Cerebellar cortex (tissue), 1 donor: Measurements from ENCODE around the gene RGS10.

Source experiments
- DNase-seq: peaks from one replicate; pipeline ENCODE4 v3.0.0-alpha.2; 2015; ENCODE audit warnings: low spot score

The RGS10 gene

DNA sequence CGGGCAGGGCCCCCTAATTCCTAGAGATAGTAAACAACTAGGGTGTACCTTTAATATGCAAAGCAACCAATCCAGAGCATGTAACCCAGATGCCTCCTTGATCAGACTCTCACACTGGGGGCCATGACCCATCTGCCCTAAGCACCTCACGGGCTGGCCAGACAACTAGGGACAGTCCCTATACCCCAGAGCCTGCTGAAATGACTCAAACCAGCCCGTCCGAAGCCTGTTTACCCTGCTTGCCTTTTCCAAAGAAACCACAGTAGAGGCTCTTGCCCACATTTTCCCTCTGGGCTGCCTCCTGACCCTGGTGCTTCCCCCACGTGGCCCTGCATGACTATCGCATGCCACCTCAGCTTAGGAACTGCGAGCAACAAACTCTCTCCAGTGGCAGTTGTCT, 46.2 kb downstream of the RGS10 start:
- DNase-seq = no peak

DNA sequence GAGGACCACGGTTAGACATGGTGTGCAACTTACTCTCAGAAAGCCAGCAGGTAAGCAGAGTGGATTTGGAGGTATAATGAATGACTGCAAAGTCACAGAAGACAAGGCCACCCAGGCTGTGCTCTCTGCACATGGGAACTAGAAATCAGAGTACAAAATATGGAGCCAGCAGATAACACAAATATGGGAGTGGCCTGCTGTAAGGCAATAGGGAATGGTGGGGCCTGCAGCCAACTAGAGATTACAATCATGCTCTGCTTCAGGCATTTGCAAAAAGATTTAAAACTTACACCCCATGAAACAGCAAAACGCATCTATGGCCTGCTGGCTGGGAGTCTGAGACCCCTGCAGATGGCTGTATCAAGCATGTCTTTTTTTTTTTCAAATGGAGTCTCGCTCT, 47.0 kb downstream of the RGS10 start:
- DNase-seq = no peak

DNA sequence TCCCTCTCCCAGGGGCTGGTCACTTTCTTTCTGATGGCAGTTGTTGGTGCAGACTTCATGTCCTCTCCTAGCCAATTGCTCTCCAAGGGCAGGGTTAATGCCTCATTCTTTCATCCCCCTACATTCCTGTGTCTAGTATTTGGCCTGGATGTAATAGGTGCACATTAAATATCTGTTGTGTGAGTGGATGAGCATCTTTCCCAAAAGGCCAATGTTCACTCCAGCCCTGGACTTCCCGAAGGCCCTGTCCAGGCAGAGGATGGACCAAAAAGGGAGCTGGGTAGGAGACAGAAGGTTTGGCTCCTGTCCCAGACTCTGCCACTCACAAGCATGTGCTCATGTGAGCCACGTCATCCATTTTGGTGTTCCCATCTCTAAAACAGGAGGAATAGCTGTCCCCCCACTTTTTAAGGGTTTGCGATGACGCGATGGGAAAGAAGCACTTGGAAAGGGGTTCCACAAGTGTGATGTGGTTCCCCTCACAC, 47.5 kb downstream of the RGS10 start:
- DNase-seq = no peak

DNA sequence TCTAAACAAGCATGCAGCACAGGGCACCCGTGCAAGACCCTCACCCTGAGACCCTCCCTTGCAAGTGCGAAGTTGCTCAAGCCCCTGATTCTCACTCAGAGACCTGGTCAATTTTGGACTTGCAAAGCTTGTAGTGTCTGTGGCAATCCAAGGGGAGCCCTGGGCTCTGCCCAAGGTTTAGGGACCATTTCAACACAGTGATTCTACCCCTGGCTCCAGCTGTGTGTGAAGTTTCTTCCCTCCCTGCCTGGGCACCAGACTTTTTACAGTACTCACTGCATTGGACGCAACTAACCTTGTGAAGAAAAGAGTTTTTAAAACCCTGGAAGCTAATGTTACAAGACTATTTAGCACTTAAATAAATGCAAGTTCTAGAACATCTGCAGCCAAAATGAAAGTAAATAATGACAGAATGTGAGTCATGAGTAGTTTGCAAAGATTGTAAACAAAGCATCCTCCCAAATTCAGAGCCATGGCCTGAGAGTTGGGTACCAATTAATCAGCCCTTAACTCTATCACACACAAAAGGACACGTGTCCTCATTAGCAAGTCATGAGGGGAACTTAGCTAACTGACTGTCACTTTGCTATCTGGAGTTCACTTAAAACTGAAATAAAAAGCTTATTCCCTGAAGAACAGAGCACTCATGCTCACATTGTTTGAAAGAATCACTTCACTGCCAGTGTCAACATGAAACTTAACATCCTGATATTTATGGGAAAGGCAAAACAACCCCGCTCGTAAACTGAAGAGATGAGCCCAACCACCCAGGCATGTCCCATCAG, 48.1 kb downstream of the RGS10 start:
- no peak for DNase-seq

DNA sequence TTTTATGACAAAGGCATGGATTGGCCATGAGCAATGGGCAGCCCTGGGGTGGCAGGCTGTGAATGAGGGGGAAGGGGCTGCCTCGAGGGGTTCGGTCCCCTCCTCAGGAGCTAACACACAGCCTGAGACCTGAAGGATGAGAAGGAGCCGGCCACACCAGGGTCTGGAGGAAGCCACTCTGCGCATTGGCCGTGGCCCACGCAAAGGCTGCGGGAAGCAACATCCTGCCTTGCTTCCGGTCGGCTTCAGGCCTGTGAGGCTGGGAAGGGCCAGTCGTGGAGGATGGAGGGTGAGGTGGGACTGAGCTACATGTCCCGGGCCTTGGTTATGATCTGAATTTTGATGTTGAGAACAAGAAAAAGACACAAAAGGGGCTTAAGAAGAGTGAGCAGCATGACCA, 49.4 kb downstream of the RGS10 start:
- DNase-seq = no peak

DNA sequence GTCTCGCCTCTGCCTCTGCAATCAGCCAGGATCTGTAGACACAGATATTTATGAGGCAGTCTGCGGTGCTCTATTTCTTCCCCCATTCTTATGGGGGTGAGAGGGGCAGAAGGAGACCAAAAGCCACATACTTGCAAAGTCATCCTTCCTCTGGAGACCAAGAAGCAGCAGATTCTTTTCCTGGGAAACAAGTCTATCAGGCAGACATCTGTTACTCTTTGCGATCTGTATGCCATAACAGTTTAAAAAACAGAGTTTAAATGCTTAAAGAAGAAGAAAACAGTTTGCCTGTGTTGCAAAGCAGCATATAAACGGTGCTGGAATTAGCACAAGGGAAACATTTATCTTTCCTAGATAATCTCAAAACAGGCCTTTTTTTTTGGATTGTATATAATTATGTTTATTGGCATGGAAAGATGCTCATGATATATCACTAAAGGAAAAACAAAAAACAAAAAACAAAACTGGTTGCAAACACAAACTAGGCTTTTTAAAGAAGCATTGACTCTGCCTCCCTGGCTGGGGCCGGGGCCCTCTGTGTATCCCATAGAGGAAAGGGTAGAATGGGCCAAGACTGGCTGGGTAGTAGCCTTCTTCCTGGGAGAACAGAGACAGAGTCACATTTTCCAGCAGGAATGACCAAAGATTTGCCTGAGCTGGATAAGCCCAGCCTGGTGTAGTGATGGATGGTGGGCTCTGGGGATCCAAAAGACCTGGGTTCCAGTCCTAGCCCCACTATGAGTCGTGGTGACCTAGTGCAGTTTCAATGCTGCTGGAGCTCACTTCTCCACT, 50.4 kb downstream of the RGS10 start:
- DNase-seq = no peak

DNA sequence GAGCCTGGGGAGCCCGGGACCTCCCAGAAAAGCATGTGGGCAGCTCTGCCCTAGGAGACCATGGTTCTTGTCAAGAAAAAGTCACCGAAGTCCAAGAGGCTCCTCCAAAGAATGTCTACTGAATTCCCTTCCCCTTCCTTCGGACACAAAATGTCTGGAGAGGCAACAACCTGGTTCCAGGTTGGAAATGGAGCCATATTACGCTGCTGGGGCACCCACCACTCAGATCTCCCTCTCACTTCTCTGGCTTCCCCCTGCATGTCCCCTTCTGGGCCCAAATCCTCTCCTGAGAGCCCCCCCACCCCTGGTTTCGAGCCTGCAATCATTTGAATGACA, 52.6 kb downstream of the RGS10 start:
- DNase-seq = no peak

DNA sequence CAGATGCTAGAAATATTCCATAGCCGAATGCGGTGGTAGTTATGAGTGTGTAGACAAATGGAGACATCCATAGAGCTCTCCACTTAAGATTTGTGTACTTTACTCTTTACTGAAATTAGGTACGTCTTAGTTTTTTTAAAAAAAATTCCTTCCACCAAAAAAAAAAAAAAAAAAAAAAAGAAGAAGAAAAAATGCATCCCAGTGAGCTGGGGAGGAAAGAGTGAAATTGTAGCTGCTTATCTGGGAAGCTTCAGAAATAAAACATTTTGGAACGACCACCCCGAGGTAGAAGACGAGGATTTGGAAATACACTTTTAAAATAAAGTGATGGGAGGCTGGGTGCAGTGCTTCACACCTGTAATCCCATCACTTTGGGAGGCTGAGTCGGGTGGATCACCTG, 53.8 kb downstream of the RGS10 start:
- no peak for DNase-seq

DNA sequence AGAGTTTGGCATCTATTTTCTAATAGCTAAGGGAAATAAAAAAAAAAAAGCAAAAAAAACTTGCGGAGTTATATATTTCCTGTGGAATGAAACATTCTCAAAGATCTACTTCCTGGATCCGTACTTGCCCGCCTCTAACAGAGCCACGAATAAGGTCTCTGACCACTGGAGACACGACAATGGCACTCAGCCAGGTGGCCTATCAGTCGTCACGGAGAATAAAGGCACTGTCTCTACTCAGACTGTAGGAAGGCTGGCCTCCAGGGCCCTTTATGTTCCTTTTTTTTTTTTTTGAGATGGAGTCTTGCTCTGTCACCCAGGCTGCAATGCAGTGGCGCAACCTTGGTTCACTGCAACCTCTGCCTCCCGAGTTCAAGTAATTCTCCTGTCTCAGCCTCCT, 58.7 kb downstream of the RGS10 start:
- no peak for DNase-seq

DNA sequence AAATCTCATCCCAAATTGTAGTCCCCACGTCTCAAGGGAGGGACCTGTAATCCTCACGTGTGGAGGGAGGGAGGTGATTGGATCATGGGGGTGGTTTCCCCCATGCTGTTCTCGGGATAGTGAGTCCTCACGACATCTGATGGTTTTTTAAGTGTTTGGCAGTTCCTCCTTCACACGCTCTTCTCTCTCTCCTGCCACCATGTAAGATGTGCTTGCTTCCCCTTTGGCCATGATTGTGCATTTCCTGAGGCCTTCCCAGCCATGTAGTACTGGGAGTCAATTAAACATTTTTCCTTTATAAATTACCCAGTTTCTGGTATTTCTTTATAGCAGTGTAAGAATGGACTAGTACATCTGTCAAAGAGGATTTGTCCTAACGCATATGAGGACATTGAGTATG, 59.5 kb downstream of the RGS10 start:
- DNase-seq = no peak

DNA sequence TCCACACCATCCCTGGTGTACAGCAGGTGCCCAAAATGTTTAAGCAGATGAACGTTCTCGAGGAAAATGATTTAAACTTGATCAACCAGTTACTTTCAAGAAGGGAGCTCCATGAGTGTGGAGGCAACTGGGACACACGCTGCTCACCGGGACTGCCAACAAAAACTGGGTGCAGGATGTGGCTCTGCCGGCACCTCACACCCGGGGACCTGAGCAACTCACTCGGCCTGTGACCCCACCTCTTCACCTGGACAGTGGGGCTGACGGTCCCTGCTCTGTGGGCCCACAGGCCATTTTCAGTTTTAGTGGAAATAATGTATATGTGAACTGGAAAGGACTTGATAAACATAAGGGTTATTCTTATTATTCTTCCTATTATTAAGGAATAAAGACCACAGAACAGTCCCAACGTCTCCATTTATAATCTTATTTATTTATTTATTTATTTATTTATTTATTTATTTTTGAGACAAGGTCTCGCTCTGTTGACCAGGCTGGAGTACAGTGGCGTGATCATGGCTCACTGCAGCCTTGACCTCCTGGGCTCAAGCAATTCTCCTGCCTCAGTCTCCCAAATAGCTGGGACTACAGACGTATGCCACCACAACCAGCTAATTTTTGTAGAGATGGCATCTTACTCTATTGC, 60.6 kb downstream of the RGS10 start:
- no peak for DNase-seq

DNA sequence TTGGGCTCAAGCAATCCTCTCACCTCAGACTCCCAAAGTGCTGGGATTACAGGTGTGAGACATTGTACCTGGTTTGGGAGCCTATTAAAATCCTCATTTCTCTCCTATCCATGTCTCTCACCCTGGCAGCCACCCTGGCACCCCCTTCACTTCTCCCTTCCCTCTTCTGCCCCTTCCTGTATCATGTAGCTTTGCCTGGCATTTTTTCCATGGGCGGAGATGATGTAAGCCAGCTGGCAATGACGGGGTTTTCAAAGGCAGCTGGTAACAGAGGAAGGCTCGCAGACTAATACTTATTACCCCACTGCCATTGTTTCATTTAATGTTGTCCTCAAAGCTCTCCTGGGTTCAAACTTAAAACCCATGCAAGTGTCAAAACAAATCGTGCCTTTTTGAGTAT, 61.9 kb downstream of the RGS10 start:
- no peak for DNase-seq

DNA sequence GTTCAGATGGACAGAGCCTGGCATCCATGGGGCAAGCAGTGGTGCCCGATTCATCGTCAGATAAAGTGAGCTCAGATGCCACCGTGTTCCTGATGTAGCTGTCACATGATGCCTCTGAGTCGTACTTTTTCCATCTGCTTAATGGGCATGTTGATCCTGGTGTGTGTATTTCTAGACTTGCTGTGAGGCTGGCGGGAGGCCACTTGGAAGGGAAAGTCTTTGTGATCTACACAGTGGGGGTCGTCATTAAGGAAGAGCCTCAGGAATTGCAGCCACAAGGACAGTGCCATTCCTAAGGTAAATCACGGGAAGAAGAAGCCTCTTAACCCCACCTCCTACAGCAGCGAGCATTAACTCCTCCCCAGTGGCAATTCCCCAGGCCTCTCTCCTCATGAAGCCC, 63.0 kb downstream of the RGS10 start:
- DNase-seq = no peak

DNA sequence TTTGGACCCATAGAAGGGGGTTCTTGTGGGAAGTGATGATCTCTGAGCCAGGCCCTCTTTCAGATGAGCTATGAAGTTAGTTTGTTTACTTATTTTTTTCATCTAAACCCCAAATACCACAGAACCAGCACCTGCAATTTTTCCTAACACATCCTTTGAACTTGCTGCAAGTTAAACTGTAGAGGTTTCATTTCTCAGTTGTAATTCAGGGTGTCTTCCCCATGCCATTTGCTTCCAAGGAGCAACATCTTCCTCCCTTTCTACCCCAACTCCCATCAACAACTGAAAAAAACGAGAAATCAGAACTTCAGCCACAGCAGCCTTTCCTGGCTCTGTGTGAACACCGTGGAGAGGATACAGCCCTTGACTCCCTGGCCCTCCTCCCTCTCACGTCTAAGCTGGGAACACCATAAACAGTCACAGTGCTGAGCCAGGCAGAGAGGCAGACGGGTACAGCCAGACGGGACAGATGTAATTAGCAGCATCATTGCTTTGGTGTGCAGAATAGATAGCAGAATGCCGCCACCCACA, 63.6 kb downstream of the RGS10 start:
- DNase-seq = no peak

DNA sequence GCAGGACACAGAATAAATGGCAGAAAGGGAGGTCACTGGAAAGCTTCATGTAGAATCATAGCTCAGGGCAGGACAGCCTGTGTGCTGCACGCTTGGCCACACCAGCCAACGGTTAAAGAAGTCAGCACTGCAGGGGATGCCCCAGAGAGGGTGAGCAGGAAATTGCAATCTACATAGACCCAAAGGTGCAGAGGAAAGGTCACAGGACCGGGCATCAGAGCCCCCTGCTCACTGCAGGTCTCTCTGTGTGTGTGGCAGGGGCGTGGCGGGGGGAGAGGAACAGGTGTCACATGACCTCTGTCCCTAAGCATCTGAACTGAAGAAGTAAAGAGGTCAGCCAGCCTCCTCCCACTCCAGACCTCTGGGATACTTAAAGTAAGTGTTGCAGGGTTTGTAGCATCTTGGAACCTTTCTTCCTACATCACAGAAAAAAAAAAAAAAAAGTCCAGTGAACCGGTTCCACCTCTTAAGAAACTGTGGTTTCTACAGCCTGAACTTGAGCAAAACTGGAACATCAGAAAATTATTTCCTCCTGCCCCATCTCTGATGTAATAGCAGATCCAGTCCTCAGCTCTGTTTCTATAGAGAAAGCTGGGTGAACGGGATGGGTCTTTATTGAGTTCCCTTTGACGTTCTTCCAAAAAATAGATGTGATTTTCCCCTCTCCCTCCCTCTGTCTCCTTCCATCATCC, 64.3 kb downstream of the RGS10 start:
- no peak for DNase-seq

DNA sequence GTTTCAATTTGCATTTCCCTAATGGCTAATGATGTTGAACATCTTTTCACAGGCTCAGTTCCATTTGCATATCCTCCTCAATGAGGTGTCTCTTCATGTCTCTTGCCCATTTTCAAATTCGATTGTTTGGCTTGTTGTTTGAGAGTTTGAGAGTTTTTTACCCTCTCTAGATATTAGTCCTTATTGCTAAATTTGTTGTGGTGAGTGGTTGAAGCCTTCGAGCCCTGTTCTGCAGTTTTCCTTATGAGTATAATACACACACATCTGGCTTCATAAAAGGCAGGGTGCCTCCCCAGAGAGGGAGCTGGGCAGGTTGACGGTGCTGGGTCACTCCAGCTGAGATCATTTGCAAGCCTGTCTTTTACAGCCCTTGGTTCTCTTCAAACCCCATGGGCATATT, 65.1 kb downstream of the RGS10 start:
- DNase-seq = no peak

DNA sequence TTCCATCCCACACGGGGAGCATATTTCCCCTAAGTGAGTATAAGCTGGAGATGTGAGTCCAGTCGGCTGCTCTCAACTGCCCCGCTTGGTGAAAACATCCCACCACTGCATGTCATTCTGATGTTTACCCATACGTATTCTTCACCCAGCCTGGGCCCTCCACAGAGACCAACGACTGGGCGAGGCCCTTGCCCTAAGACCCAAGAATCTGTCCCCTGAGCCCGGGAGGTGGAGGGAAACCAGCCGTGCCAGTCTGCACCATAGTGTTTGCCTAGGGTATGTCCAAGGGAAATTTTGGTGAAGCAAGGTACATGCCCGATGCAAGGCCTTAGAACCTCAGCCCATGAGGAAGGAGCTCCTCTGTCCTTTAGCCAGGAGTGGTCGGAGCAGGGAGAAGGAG, 67.9 kb downstream of the RGS10 start:
- DNase-seq = no peak

DNA sequence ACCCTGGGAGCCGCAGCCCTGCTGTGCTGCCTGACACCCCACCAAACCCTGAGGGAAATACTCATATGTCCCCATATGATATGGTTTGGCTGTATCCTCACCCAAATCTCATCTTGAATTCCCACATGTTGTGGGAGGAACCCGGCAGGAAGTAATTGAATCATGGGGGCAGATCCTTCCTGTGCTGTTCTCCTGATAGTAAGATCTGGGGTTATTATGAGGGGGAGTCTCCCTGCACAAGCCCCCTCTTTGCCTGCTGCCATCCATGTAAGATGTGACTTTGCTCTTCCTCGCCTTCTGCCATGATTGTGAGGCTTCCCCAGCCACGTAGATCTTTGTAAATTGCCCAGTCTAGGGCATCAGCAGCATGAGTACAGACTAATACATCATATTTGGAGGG, 68.7 kb downstream of the RGS10 start:
- DNase-seq = no peak

DNA sequence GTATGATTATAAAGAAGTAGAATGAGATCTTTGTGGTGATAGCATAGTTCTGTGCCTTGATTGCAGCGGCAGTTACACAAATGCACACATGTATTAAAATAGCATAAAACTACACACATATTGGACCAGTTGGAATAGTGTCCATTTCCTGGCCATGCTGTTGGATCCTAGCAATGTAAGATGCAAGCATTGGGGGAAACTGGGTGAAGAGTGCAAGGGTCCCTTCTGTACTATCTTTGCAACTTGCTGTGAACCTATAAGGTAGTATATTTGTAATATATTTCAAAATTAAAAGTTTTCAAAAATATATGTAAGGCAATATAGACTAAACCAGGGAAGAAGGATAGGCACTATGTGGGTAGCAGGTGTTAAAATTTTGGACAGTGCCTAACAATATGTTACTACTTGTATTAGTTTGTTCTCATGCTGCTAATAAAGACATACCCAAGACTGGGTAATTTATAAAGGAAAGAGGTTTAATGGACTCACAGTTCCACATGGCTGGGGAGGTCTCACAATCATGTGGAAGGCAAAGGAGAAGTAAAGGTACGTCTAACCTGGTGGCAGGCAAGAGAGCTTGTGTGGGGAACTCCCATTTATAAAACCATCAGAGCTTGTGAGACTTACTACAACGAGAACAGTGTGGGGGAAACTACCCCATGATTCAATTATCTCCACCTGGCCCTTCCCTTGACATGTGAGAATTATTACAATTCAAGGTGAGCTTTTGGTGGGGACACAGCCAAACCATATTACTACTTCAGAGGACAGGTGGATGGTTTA, 71.4 kb downstream of the RGS10 start:
- DNase-seq = no peak

DNA sequence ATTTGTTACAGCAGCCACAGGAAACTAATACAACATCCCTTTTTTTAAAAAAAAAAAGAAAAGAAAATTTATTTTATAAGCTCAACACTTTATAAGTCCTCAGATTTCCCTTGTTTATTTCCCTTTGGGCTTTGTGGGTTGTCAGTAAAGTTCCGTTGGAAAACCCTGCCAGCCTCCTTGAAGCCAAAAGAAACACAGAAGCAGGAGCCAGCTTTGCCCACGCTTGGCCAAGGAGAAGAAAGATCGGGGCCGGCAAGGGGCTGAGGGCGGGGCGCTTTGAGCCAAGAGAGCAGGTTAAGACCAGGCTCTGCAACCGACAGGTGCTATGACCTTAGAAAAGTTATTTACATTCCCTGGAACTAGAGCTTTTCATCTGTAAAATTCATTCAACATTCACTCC, 72.7 kb downstream of the RGS10 start:
- no peak for DNase-seq

DNA sequence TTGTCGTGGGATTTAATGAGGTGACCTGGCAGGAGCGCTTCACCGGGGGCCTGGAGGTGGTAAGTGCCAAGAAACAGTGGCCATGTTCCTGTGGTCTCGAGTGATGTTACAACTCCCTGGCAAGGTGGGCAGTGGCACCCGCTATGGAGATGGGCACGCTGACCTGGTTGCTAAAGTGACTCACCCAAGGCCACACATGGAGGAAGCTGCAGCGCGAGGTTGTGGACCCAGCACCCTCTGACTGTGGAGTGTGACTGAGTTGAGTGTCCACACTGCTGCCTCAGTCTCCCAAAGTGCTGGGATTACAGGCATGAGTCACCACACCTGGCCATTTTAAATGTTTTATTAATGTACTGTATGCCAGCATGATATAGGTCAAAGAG, 73.2 kb downstream of the RGS10 start:
- no peak for DNase-seq
